GM19397 (cell line): ENCODE results near the gene TENM4.

ENCODE experiments used
- ATAC-seq: cut with Tn5 transposase; IDR thresholded peaks from one replicate; pipeline ENCODE4 v1.9.1; 2021; ENCODE audit warnings: mild to moderate bottlenecking, moderate library complexity; ENCODE audit not compliant: unreplicated experiment

Gene TENM4

DNA sequence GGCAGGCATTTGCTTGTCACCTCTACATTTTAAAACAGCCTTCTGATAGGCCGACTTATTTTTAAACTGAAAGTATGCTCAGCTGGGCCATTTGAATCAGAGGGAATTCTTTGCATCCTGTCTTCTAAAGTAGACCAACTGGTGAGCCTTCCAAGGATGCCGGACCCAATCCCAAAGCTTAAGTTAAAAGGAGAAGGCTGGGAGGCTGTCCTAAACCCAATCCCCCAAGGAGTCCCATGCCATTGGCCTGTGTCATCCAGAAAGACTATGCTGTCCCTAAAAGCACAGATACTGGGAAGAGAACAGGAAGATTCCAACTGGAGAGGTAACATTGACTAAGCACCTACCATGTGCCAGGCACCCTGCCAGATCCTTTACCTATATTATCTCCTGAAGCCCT, 18.0 kb downstream of the TENM4 start:
- no peak for ATAC-seq

DNA sequence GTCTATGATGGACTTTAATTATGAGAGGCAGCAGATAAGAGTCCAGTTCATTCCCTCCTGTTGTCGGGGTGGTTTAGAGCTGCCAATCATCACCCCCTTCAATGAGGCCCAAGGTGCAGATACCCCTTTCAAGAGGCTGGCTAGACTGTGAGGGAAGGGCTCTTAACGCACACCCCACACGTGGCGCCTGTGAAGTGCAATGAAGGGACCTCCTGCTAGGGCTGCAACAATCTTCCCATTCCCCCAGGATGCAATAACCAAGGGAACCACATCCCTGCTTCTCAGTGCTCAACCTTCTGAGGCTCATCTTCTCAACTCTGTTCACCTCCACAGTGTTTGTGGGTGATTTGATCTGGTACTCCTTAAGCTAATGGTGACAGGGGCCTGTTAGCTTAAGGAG, 19.0 kb downstream of the TENM4 start:
- no peak for ATAC-seq

DNA sequence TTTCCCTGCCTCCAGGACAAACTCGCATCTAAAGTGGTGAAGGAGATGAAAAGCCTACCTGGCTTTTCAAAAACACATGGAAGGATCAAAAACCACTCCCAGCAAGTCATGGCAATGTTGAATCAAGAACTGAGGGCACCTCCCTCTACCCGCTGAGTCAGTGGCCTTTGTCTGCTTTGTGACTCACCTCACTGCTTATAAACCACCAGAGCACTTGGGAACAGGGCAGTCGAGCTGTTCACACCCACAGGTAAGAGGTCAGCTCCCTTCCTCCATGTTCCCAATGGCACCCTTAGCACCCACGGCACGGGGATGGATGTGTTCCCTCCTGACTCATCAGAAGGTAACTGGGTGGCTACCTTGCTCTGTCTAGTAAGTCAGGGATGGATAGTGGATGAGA, 21.7 kb downstream of the TENM4 start:
- ATAC-seq: no peak

DNA sequence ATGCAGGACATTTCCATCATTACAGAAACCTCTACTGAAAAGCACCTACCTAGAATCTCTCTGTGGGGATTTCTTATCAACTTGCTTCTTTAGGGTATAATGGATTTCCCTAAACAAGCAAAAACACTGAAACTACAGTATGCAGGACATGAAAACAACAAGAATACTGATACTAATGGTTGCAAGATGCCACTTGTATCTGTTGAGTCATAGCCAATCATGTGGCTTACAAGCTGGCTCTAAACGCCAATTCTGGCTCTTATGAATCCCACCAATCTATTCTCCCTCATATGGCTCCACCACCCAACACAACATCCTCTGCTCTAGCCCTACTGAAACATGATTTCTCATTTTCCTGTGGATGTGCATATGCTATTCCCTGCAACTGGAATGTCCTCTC, 22.6 kb downstream of the TENM4 start:
- no peak for ATAC-seq

DNA sequence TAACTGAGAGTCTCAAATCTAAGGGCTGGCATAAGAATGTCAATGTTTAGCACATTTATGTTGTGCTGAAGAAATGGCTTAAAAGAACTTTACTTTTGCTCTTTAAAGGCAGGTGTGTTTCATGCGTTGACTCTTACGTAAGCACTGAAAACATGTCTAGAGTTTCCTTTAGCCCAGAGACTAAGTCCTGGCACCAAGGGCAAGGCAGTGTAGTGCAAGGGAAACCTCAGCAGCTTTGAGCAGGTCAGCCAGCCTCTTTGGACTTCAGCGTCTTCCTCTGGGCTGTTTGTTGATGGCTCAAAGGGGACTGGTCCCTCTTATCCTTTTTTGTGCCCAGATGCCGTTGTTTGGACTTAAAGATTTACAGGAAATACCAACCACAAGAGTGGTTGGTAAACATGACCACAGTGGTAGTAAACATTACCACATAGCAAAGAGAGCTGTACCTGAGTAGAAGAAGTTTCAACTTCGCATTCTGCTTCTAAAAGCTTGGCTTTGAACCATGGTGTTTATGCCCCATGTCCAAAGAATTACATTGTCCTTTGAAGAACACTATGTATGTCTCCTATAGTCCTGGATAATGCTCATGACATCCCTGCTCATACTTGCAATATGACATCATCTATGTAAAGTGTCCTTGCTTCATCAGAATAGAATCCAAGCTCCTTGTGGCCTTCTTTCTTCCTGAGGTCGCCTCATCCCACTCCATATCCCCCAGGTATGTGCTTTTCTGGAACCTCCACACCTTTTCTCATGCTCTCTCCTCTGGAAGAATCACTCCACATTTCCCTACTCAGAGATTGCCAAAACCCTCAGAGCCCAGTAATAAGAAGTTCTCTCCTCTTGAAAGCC, 23.5 kb downstream of the TENM4 start:
- no peak for ATAC-seq

DNA sequence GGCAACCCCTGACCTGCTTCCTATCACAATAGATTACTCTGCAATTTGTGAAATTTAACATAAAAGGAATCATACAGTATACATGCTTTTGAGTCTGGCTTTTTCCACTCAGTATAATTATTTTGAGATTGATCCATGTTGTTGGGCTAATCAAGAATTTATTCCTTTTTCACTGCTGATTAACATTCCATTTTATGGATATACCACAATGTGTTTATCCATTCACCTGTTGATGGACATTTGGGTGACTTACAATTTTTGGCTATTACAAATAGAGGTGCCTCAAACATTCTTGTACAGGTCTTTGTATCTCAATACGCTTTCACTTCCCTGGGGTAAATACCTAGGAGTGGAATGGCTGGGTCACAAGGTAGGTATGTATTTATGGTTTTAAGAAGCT, 24.9 kb downstream of the TENM4 start:
- ATAC-seq: no peak

DNA sequence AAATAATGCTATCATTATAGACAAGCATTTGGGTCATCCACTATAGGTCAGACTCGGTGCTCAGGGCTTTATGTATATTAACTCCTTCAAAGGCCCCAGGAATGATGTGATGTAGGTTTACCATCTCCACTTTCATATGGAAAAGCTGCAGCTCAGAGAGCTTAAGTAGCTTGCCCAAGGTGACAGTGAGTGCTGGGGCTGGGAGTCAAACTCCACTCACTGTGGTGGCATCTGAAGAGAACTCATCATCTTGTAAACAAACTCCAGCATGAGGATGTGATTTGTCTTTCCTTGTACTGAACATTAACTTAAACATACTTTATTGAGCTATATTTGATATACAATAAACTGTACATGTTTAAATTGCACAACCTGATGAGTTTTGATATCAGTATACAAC, 25.4 kb downstream of the TENM4 start:
- no peak for ATAC-seq

DNA sequence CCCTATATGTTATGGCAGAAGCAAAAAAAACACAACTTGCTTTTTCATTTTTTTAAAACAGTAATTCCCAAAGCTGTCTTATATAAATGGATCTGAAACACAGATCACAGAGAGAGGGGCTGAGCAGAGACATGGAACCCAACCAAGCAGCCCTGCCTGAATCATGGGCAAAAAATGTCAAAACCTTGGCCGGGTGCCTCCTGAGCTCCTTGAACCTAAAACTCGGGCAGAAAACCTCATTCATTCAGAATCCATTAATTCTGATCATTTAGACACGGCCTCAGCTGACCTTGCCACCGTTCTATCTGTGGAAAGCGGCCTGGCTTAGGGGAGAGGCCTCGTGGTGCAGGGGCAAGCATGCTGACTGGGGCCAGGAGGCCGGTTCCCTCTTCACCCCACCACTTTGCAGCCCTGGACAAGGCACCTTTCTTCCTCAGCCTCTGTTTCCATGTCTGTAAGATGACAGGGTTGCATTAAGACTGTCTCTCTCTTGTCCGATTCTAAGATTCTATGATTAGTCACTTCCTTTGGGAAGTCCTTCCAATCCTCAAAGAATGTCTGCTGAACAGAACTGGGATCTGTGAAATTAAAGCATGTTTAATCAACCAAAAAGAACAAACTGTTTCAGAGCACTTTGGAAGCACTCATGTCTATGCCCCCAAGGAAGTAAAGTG, 26.0 kb downstream of the TENM4 start:
- ATAC-seq: no peak

DNA sequence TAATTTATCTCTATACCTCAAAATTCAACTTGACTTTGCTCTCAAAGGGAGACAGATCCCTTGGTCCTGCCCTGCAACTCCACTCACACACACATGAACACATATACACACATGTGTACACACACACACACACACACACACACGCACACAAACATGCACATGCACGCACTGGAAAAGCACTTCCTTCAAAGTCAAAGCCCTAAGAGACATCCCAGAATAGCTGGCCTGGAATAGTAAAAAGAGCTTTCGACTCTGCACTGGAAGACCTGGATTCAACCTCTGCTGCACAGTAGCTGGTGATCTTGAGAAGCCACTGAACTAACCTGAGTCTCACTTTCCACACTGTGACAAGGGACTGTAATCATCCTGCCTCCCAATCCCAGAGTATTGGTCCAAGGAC, 26.8 kb downstream of the TENM4 start:
- ATAC-seq: no peak

DNA sequence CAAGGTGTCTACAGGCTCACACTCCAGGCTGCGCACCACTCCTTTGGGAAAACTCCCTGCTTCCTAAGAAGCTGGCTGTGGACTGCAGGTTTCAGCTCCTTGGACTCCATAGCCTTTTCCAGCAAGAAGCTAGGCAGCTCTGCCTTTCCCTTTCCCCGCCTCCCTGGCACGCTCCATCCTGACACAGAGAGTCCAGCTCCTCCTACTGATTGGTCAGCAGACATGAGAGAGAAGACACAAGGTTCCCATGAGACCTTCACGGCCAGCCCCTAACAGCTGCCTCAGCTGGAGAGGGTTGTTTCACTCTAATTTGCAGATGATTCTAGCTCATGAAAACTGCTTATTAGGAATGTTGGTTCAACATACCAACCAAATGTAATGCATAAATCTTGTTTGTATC, 27.6 kb downstream of the TENM4 start:
- ATAC-seq: no peak

DNA sequence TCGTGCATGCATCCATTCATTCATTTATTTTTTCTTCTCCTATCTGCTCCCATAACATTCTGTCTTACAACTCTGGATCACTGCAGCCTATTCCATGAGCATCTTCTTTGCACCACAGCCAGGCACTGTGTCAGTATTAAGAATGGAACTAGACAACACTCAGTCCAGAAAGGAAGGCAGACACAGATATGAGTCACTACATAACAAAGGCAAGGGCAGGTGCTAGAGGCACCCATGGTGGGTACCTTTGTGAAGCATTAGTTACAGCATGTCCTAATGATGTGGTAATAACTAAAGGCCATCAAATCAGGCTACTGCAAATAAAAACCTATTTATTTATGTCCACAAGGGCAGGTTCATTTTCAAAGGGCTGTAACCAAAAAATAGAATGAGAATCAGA, 28.1 kb downstream of the TENM4 start:
- ATAC-seq: no peak

DNA sequence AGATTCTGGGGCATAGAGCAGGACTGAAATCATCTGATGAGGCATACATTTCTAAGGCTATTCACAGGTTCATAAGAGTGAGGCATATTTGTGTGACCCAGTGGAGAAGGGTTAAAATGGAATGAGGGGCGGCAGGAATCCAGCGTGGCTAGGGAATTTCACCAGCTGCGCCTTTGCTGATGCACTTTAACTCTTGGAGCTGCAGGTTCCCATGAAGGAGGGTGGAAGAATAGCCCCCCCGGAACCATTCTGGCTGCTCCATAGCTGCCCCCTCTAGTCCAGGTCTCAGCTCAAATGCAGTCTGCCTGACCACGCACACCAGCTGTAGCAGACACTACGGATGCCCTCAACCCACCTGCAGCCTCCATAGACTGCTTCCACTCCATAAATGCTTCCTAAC, 31.5 kb downstream of the TENM4 start:
- no peak for ATAC-seq

DNA sequence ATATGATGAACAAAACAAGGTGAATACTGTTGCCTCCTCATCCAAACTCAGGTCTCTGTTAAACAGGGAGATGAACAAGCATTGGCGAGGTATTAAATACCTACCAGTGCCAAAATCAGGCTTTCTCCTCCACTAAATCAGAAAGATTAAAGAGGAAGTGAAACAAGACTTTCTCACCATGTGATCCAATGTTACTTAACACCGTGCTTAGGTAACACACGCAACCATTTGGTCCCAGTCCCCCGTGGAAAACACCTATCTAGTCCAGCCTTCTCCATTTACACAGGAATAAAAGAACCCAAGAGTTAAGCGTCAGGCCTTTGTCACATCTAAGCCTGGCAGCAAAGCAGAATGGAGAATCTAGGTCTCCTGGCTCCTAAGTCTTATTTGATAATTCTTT, 34.5 kb downstream of the TENM4 start:
- peak; percentile 81 for ATAC-seq

DNA sequence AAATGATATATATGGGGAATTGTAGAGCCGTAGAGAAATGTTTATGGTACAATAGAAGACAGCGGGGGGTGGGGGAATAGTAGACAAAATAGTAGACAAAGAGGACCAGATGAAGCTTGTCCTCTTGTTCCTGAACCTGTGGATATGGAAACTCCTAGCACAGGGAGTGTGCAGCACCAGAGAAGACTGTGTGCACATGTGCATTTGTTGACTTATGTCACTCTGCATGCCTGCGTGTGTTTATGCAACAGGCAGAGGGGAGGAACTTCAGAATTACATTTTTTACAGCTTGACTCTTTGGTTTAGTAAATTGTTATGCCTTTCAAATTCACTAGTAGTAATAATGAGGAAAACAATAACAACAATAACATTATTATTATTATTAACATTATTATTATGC, 36.0 kb downstream of the TENM4 start:
- no peak for ATAC-seq

DNA sequence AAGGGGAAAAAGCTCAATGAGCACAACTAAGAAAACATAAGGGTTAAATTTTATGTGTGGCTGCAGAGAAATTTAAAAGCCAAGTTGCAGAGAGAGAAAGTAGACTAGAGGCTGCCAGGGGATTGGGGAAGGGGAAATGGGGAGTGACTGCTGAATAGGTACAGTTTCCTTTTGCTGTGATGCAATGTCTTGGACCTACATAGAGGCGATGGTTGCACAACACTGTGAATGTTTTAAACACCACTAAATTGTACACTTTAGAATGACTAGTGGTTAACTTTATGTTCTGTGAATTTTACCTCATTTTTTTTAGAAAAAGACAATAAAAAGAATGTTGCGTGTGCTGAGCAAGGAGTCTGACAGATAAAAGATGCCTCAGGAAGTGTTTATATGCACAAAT, 36.5 kb downstream of the TENM4 start:
- no peak for ATAC-seq

DNA sequence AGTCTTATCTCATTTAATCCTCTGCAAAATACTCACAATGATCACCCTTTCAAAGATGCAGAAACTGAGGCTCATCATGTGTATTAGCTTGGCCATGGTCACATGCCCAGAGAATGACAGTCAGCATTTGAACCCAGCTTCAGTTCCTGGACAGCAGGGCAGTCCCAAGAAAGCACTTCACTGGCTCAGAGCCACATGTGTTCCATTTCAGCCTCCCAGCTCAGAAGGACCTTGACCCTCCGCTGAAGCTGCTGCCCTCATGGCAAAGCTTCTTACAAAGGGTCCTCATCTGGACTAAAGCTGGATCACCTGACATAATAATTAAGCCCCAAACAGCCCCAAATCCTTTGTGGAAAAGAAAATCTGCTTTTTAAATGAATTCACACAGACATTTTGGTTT, 37.0 kb downstream of the TENM4 start:
- ATAC-seq: no peak

DNA sequence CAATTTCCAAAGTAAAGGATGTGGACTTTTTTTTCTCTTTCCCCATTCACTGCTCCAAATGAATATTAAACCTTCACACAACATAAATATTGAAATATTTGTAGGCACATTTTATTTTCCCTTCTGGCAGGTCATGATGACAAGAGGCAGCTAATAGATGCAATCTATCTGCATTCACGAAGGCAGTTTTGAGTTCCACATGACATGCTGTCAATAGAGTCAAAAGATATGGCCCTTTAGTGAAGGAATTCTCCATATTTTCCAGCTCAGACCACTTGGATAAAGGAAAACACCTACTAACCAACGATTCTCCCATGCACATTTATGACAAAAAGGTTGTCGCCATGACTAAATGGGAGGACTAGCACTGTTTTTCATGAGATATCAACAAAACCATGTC, 37.9 kb downstream of the TENM4 start:
- ATAC-seq: no peak

DNA sequence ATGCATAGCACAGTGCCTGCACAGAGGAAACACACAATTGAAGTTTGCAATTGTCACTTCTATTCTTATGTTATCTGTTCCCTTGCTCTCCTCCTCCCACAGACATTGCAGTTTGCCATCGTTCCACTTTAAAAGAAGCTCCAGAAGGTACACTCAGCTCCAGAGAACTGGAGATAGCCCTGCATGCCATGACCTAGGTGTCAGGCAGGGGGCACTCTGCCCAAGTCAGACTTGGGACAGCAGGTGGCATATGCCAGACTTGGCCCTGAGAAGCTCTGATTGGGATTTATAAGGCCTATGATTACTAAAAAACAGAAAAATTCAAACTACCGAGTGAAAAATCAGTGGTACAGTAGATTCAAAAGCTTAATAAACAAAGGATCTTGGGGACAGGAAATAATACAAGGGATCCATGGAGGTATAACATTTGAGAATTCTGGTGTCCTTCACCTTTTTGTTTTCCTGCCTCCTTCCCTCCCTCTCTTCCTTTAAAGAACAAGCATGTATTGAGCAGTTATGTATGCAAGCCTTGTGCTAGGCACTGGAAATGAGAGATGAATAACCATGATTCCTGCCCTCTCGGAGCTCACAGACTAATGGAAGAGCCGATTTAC, 40.0 kb downstream of the TENM4 start:
- no peak for ATAC-seq

DNA sequence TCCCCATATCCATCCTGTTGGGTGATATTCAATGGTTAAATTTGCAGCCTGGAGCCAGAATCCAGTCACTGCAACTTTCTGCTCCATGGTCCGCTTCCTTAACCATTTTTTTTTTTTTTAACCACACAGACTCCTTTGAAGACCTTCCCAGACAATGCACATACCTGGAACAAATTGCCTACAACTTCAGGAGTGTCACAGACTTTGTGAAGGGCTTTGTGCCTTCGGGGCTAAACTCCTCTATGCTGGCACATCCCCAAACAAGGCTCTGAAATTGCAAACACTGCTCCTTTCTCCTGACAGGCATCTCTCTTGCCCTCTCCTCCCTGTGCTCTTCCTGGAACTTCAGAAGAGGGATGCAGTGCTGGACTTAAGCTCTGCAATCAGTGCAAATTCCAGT, 40.6 kb downstream of the TENM4 start:
- no peak for ATAC-seq

DNA sequence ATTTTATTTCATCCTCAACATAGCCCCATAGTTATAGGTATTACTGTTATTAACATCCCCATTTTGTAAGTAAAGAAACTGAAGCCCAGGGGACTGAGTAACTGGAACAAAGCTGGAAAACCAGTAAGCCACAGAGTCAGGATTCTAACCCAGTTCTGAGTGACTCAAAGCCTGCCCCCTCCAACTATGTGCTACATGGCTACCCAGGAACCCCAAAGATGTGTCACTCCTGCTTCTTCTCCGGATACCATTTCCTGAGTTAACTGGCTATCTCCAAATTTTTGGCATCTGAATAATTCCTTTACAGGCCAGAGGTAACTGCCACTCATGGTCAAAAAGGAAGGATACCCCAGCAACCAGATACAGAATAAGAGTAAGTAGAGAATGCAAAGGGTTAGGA, 43.6 kb downstream of the TENM4 start:
- ATAC-seq: no peak

DNA sequence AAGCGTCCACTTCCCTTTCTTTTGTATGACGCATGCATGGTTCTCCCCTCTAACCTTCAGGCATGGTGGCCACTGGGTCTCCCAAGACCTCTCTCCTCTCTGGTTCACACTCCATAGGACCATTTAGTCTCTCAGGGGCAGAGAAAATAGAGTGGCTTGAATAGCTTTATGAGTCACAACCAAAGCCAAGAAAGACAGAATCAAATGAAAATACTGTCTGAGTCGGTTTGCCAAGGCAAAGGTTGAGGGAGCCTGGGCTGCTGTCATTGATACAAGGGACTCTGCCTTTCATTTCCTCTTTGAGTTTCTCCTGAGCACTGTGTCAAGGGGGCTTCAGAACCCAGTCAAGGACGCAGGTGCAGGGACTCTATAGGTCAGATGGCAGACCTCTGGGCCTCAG, 44.2 kb downstream of the TENM4 start:
- no peak for ATAC-seq

DNA sequence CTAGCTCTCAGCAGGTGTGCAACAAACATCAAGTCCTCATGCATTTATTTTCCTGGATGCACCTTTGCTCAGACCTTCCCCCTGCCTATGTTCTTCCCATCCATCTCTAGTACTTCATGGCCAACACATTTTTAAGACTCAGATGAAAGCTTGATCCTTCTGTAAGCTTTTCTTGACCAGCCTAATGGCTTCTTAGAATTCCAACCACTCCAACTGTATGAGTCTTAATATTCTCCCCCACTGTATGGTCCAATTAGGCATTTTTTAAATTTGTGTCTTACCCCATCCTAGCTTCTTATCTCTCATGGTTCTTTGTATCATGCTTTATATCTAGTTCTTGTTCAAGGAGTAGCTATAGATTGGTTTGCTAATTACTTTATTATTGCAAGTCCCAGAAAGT, 44.8 kb downstream of the TENM4 start:
- ATAC-seq: no peak
